GM15510 (cell line): Measurements from ENCODE around the gene ACBD5.
A peak's percentile ranks its signal among the peaks of the same experiment; 100 is the strongest.

ENCODE experiments used
- POLR2A ChIP-seq: IDR thresholded peaks from 3 replicates; pipeline ENCODE4 v1.6.1; 2011; ENCODE audit warnings: borderline replicate concordance; ENCODE audit not compliant: insufficient read length; ENCODE audit errors: extremely low read depth

Gene ACBD5

DNA sequence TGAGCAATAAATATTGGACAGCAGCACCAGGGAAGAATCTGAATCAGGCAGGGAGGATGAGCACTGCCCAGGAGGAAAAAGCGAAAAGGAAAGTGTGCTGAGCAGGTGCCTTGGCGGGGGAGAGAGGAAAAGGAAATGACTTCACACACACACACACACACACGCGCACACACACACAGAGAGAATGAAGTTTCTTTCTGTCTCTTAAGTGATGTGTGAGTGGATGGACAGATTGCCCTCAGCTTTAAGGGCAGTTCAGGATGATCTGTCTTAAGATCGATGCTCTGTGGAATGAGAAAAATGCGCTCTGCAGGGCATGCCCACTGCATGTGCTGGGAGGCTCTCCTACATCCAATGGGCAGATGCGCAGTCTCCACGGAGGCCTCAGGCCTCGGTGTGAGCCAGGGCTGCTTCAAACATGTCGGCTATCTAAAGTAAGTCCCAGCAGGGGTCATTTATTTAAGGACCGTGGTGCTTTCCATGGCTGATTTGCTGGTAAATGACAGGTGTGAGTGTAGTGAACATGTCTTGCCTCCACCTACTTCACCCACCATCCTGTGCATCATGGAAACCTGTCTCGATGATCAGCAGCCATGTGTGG, 2.5 kb upstream of the ACBD5 start:
- TF ChIP-seq POLR2A: peak; percentile 78

GRCh38 chr10:27242473-27242950, 1.9 kb upstream of the ACBD5 start:
- no peak for TF ChIP-seq POLR2A

GRCh38 chr10:27241652-27242472, 1.3 kb upstream of the ACBD5 start:
- peak; percentile 92 for TF ChIP-seq POLR2A

- TF ChIP-seq POLR2A: no peak
Observed at GRCh38 chr10:27241010-27241651, 534 bp upstream of the ACBD5 start.

DNA sequence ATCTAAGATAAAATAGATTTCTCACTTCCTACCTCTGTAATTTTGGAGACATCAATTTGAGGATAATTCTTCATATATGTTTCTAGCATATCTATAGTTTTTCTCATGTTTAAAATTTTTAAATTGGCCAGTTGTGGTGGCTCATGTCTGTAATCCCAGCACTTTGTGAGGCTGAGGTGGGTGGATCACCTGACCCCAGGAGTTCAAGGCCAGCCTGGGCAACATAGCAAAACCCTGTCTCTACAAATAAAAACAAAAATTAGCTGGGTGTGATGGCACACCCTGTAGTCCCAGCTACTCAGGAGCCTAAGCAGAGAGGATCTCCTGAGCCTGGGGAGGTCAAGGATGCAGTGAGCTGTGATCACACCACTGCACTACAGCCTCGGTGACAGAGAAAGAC, 4.9 kb downstream of the ACBD5 start:
- no peak for TF ChIP-seq POLR2A

- TF ChIP-seq POLR2A: no peak
Observed at GRCh38 chr10:27230022-27230421, 10.6 kb downstream of the ACBD5 start.

DNA sequence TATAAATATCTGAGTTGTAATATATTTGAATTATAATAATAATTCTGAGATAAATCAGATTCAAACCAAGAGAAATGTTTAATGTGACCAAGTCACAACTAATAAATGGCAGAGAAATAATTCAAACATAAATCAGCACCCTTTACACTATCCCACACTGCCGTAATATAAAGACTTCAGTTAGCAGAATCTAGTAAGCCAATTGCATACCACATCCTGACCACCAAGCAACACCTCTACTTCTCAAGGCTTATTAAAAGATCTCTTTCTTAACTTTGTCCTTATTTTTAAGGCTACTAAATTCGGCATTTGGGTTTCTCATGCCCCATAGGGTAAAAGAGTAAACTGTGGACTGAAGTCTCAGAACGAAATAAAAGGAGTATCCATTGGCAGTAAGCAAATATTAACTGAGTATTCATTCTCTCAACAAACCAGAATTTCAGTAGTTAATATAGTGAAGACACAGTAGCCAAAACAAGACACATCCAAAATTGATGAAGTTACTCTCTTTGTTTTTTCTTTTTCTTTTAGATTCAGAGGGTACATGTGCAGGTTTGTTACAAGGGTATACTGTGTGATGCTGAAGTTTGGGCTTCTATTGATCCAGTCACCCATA, 14.8 kb downstream of the ACBD5 start:
- no peak for TF ChIP-seq POLR2A

- no peak for TF ChIP-seq POLR2A
Observed at GRCh38 chr10:27225011-27225590, 15.5 kb downstream of the ACBD5 start.

DNA sequence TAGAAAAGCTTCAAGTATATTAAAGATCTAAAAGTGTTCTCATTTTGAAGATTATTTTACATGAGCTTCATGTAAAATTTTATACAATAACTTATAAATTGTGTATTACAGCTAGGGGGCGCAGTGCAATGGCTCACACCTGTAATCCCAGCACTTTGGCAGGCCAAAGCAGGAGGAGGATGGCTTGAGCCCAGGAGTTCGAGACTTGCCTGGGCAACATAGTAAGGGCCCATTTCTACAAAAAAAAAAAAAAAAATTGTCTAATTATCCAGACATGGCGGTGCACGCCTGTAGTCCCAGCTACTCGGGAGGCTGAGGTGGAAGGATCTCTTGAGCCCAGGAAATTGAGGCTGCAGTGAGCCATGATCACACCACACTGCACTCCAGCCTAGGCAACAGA, 16.6 kb downstream of the ACBD5 start:
- TF ChIP-seq POLR2A: no peak

GRCh38 chr10:27207350-27207749, 33.2 kb downstream of the ACBD5 start:
- TF ChIP-seq POLR2A: no peak

GRCh38 chr10:27203806-27204205, 36.8 kb downstream of the ACBD5 start:
- TF ChIP-seq POLR2A: no peak

DNA sequence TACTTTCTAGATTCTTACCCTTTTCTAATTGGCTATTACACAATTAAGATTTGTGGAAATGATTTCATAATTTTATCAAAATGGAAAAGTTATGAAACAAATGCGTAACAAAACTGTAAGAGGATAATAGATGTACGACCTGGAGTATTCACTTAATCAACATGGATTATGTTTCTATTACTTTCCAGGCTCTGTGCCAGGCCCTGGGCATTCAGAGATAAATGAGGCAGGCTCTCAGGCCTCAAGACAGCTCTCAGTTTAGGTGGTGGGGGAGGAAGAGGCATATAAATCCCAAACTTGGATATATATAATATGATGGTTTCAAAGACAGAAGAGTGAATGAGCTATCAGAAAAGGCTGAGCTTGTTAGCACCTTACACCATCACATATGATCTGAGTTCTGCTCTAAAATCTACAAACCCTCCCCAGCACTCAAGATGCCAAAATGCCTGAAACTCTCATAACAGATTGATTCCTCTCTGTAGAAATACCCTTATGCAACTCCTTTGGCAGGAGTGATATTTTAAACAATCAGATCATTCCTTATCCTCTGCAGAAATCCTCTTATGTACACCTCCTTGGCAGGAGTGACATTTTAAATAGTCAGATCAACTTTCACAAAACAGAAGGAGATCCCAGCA, 42.5 kb downstream of the ACBD5 start:
- TF ChIP-seq POLR2A: no peak

DNA sequence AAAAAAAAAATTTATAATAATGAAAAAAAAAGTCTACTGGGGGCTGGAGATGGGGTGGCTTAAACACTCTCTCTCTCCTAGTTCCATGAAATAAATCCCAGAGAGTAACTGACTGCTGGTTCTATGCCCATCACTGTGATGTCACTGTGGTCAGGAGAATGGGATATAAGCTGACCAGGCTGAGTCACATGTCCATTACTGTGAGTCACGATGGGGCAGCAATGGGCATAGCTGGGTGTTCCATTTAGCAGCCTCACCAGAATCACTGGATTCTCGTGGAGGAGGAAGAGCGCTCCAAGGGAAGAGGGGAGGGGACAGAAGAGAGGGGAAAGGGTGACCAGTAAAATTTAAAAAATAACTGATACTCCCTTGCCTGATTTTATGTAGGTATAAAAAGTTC, 48.3 kb downstream of the ACBD5 start:
- no peak for TF ChIP-seq POLR2A

GRCh38 chr10:27190508-27190907, 50.1 kb downstream of the ACBD5 start:
- no peak for TF ChIP-seq POLR2A
